PC-9 (cell line): ENCODE data around the gene KAT6B. TPM values are rescaled to one million over a fixed set of nuclear protein-coding genes. Genes with fewer than 3 reads are reported as not detected.
"Not testable (repeated sequence)": the region's sequence is repeated elsewhere in the genome, so short reads cannot be mapped to it uniquely, and the experiment has no call there.

Source experiments
- Bru-seq: library from RNA; stranded (reverse); fragments of 400-500 nt; gene quantifications from one replicate; lab custom pipeline; 2021; lab: Mats Ljungman, UMichigan
- BruChase-seq, 2 experiments: library from RNA; stranded (reverse); fragments of 400-500 nt; gene quantifications; one replicate each; lab custom pipeline; 2021; lab: Mats Ljungman, UMichigan
- BruUV-seq: library from RNA; stranded (reverse); fragments of 400-500 nt; replicated peaks from 2 replicates; lab custom pipeline; 2021; lab: Mats Ljungman, UMichigan
- CTCF ChIA-PET: fragments of 300-600 bp; sonication (Branson Sonifier 250); formaldehyde crosslinking; loops from one replicate; lab custom pipeline; 2022; ENCODE audit warnings: antibody characterized with exemption; lab: Charles Lee
- POLR2A ChIA-PET: fragments of 300-600 bp; sonication (Branson Sonifier 250); formaldehyde crosslinking; loops from one replicate; lab custom pipeline; 2022; ENCODE audit warnings: antibody characterized with exemption; ENCODE audit not compliant: unreplicated experiment; lab: Charles Lee
- DNase-seq, 2 experiments: peaks; one replicate each; pipeline versions ENCODE4 v3.0.0 to v3.0.0-alpha.2; 2015 to 2022; ENCODE audit warnings: mixed read lengths in 1 of 2
- H2AFZ ChIP-seq: fragments of 200-600 bp; sonication (generic); 2 replicates; pipeline ENCODE4 v1.8.1; 2017; ENCODE audit warnings: antibody characterized with exemption
- H3F3A ChIP-seq: fragments of 200-600 bp; sonication (generic); 2 replicates; pipeline ENCODE4 v1.8.1; 2017; ENCODE audit warnings: antibody characterized with exemption, mild to moderate bottlenecking, low read depth; ENCODE audit not compliant: insufficient read depth
- H3K27ac ChIP-seq: fragments of 200-600 bp; sonication (generic); 2 replicates; pipeline ENCODE4 v1.6.1; 2016; ENCODE audit warnings: mixed run types
- H3K27me3 ChIP-seq: fragments of 200-600 bp; sonication (generic); 2 replicates; pipeline ENCODE4 v1.6.1; 2016; ENCODE audit warnings: low read depth, mixed run types; ENCODE audit not compliant: insufficient read depth
- H3K36me3 ChIP-seq: fragments of 200-600 bp; sonication (generic); 2 replicates; pipeline ENCODE4 v1.6.1; 2016; ENCODE audit warnings: low read depth, mixed run types
- H3K4me1 ChIP-seq: fragments of 200-600 bp; sonication (generic); replicated peaks from 2 replicates; pipeline ENCODE4 v1.6.1; 2016; ENCODE audit warnings: mixed run types; ENCODE audit not compliant: insufficient read depth
- H3K4me2 ChIP-seq: fragments of 200-600 bp; sonication (generic); 2 replicates; pipeline ENCODE4 v1.6.1; 2017; ENCODE audit warnings: mixed run types
- H3K4me3 ChIP-seq: fragments of 200-600 bp; sonication (generic); 2 replicates; pipeline ENCODE4 v1.6.1; 2016; ENCODE audit warnings: mixed run types
- H3K79me2 ChIP-seq: fragments of 200-600 bp; sonication (generic); 2 replicates; pipeline ENCODE4 v1.6.1; 2017; ENCODE audit warnings: low read depth, mixed run types
- H3K9me2 ChIP-seq: fragments of 200-600 bp; sonication (generic); 2 replicates; pipeline ENCODE4 v1.8.1; 2017; ENCODE audit warnings: mild to moderate bottlenecking; ENCODE audit not compliant: insufficient read depth
- H3K9me3 ChIP-seq: fragments of 200-600 bp; sonication (generic); 2 replicates; pipeline ENCODE4 v1.8.1; 2016; ENCODE audit warnings: low read depth; ENCODE audit not compliant: insufficient read depth
- H4K20me1 ChIP-seq: fragments of 200-600 bp; sonication (generic); 2 replicates; pipeline ENCODE4 v1.8.1; 2017; ENCODE audit not compliant: insufficient read depth
- EZH2 ChIP-seq: fragments of 200-600 bp; sonication (generic); IDR thresholded peaks from 2 replicates; pipeline ENCODE4 v1.8.0; 2017; ENCODE audit warnings: antibody characterized with exemption, low read depth
- intact Hi-C: fragments of 100-400 bp; cut with micrococcal nuclease; formaldehyde crosslinking; loops from one replicate; pipeline ENCODE4 v1.10.0; 2022; ENCODE audit not compliant: unreplicated experiment
- long read RNA-seq: library from polyadenylated mRNA; stranded (forward); transcript quantifications from one replicate; pipeline ENCODE4 v2.0.0, GENCODE V29; 2022
- total RNA-seq: library from RNA; stranded (reverse); gene quantifications from 2 replicates; pipeline ENCODE4 v1.2.3, GENCODE V29; 2021
- TF ChIP-seq, protein P1 (sequence below): fragments of 200-600 bp; sonication (generic); conservative IDR thresholded peaks from 2 replicates; pipeline ENCODE4 v1.6.1; 2017; ENCODE audit warnings: mixed run types, antibody characterized with exemption, mild to moderate bottlenecking, moderate library complexity

KAT6B gene
- 26.3 and 30.9 TPM in 2 replicates for total RNA-seq
- Bru-seq, nascent RNA = percentile 85 among the genes with signal in this experiment
- percentile 65 among the genes with signal in this experiment for BruChase-seq, experiment 1, labeled RNA remaining after a 2-hour chase
- percentile 62 among the genes with signal in this experiment for BruChase-seq, experiment 2, labeled RNA remaining after a 6-hour chase
- long read RNA-seq, partial matches to known transcripts = 3 of 6 reads
- long read RNA-seq, other reads (novel, unspliced or antisense) = 3 of 6 reads

DNA sequence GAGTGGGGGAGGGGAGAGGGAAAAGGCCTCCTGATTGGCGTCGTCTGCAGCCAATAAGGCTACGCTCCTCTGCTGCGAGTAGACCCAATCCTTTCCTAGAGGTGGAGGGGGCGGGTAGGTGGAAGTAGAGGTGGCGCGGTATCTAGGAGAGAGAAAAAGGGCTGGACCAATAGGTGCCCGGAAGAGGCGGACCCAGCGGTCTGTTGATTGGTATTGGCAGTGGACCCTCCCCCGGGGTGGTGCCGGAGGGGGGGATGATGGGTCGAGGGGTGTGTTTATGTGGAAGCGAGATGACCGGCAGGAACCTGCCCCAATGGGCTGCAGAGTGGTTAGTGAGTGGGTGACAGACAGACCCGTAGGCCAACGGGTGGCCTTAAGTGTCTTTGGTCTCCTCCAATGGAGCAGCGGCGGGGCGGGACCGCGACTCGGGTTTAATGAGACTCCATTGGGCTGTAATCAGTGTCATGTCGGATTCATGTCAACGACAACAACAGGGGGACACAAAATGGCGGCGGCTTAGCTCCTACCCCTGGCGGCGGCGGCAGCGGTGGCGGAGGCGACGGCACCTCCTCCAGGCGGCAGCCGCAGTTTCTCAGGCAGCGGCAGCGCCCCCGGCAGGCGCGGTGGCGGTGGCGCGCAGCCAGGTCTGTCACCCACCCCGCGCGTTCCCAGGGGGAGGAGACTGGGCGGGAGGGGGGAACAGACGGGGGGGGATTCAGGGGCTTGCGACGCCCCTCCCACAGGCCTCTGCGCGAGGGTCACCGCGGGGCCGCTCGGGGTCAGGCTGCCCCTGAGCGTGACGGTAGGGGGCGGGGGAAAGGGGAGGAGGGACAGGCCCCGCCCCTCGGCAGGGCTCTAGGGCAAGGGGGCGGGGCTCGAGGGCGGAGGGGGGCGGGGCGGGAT, at the start of gene KAT6B:
Gene KAT6B (plus strand): TSS at position 459 of the 903 bp plus-strand sequence. CDS start 16,258 bp downstream, outside the sequence.
- H3K4me1 ChIP-seq = peaks cover 19% of the 10 kb centered on the region
- POLR2A ChIA-PET = no interaction called here
- H3K4me3 ChIP-seq = peak within 1 kb of the TSS; percentile 85
- TF ChIP-seq, protein P1, sequence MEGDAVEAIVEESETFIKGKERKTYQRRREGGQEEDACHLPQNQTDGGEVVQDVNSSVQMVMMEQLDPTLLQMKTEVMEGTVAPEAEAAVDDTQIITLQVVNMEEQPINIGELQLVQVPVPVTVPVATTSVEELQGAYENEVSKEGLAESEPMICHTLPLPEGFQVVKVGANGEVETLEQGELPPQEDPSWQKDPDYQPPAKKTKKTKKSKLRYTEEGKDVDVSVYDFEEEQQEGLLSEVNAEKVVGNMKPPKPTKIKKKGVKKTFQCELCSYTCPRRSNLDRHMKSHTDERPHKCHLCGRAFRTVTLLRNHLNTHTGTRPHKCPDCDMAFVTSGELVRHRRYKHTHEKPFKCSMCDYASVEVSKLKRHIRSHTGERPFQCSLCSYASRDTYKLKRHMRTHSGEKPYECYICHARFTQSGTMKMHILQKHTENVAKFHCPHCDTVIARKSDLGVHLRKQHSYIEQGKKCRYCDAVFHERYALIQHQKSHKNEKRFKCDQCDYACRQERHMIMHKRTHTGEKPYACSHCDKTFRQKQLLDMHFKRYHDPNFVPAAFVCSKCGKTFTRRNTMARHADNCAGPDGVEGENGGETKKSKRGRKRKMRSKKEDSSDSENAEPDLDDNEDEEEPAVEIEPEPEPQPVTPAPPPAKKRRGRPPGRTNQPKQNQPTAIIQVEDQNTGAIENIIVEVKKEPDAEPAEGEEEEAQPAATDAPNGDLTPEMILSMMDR = peak; percentile 38; the same call in 1 of the 2 replicates
- TF ChIP-seq EZH2 = no peak
- H4K20me1 ChIP-seq = peaks cover 9% of the 10 kb centered on the region
- no peaks in the 10 kb centered on the region for H3K36me3 ChIP-seq
- no peaks in the 10 kb centered on the region for H3K9me3 ChIP-seq
- CTCF ChIA-PET = interaction anchor here (0.6 to 0.7 kb wide), 2 partner anchors 53 to 409 kb away, joined by 3 to 6 read pairs; partner anchors contain the start of gene COMTD1
- peaks cover 40% of the 10 kb centered on the region for H3K79me2 ChIP-seq
- intact Hi-C loops = loop anchor here (1.0 to 10.0 kb wide), 5 partner anchors 97 to 562 kb away; partner anchors contain the start of gene SAMD8
- peak within 1 kb of the TSS; percentile 91 for H3K27ac ChIP-seq
- BruUV-seq = no TSS peak
- peak within 1 kb of the TSS; percentile 99 for H2AFZ ChIP-seq
- H3K27me3 ChIP-seq = no peaks in the 10 kb centered on the region
- H3F3A ChIP-seq = peaks cover 31% of the 10 kb centered on the region; the same call in 1 of the 2 replicates
- H3K9me2 ChIP-seq = no peaks in the 10 kb centered on the region
- H3K4me2 ChIP-seq = peak within 1 kb of the TSS; percentile 93
- peak; percentile 99 to 100 for DNase-seq

DNA sequence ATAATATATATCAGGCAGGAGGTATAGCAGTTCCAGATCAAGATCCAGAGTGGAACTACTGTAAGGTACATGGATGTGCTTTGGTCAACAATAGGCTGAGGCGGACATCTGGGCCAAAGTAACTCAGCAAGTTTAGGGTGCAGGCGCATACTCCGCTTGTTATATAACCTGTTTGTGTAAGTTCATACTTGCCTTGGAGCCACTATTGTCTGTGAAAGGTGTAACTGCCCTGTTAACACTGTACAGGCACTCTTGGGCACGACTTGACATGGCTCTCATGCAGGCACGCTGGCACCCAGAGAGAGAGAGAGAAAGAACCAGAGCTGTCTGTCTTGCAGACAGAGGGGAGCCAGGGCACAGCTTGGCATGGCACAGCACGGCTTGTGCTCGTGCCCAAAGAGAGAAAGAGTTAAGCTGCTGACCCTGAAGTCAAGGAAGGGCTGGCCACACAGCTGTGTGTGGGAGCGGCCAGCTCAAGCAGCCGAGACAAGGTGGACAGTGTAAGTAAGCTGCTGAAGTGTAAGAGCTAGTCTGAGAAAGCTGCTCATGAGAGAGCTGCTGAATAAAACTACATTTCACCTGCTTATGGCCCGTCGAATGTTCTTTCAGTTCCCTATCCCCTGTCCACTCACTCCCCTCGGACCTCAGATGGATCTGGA, 47.8 kb upstream of the KAT6B start:
- Histone ChIP-seq H4K20me1 (no peaks in the 10 kb centered on the region), H3K79me2 (no peaks in the 10 kb centered on the region), H3K9me2 (no peaks in the 10 kb centered on the region), H3K4me2 (no peak overlapping the region), H3K9me3 (no peaks in the 10 kb centered on the region), H3K27ac (no peak overlapping the region), H3K4me1 (no peaks in the 10 kb centered on the region), H3K27me3 (no peaks in the 10 kb centered on the region), H3K4me3 (no peak overlapping the region), H3K36me3 (no peaks in the 10 kb centered on the region), H3F3A (no peaks in the 10 kb centered on the region), H2AFZ (no peak overlapping the region)
- ChIA-PET POLR2A (no interaction called here), CTCF (no interaction called here)
- no TSS peak for BruUV-seq
- TF ChIP-seq EZH2 = no peak
- TF ChIP-seq, protein P1 = no peak
- intact Hi-C loops = no loop called here
- no peak for DNase-seq

DNA sequence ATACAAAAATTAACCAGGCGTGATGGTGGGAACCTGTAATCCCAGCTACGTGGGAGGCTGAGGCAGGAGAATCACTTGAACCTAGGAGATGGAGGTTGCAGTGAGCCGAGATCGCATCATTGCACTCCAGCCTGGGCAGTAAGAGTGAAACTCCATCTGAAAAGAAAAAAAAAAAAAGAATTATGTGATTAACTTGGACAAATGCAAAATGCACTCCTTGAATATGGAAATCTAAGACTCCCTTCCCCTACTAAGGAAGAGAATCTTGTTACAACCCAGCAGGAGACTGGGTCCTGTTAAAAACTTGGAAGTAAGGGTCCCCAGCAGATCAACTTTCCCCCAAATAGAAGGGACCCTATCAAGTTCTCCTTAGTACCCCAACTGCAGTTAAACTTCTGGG, 44.5 kb upstream of the KAT6B start:
- H3K4me2 ChIP-seq, H3K79me2 ChIP-seq, H3K27ac ChIP-seq, DNase-seq, H3K36me3 ChIP-seq, BruUV-seq, H3K9me2 ChIP-seq, CTCF ChIA-PET, H3K4me1 ChIP-seq, H3K27me3 ChIP-seq, H3K9me3 ChIP-seq, POLR2A ChIA-PET, H4K20me1 ChIP-seq, intact Hi-C loops, H2AFZ ChIP-seq, H3K4me3 ChIP-seq, H3F3A ChIP-seq: not testable (repeated sequence)
